Amniotic epithelial cell (primary cell): ENCODE results near the gene CNTNAP3B.
"Not testable (repeated sequence)": the region's sequence is repeated elsewhere in the genome, so short reads cannot be mapped to it uniquely, and the experiment has no call there.

Source experiments
- DNase-seq: peaks from one replicate; pipeline ENCODE4 v3.0.0-alpha.2; 2010; ENCODE audit warnings: low read depth

CNTNAP3B gene

DNA sequence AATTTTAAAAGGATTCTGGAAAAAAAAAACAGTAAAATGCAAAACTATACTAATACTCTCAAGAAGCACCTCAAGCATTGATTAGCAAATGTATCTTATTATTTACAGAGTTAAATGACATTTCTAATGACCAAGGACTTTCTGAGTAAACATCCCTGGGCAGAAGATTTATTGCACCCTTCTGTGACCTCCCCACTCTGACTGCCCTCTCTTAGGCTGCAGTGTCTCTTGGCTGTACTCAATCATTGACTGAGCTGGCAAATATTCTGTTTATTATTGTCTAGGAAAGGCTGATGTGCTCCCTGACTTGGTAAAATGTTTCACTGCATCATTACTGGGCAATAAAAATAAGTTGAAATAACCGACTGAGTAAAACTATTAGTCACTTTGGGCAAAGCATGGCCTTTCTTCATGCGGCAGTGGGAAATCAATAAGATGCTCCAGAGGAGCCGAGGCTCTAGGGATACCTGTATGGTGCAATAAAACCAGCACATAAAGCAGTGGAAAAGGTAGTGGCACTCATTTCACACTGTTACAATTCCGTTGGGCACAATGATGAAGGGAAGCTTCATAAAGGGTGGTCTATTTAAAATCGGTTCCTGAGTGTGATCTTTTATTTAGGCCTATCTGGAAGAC is 151.1 kb downstream of the CNTNAP3B start:
- DNase-seq: not testable (repeated sequence)

GRCh38 chr9:41974906-41975305 is 154.3 kb downstream of the CNTNAP3B start:
- DNase-seq: not testable (repeated sequence)

- DNase-seq: not testable (repeated sequence)
These were observed 176.2 kb downstream of the CNTNAP3B start for GRCh38 chr9:41953007-41953406.

- not testable (repeated sequence) for DNase-seq
These were observed 187.5 kb downstream of the CNTNAP3B start for GRCh38 chr9:41941738-41942137.

GRCh38 chr9:41938143-41938542 is 191.1 kb downstream of the CNTNAP3B start:
- not testable (repeated sequence) for DNase-seq

DNA sequence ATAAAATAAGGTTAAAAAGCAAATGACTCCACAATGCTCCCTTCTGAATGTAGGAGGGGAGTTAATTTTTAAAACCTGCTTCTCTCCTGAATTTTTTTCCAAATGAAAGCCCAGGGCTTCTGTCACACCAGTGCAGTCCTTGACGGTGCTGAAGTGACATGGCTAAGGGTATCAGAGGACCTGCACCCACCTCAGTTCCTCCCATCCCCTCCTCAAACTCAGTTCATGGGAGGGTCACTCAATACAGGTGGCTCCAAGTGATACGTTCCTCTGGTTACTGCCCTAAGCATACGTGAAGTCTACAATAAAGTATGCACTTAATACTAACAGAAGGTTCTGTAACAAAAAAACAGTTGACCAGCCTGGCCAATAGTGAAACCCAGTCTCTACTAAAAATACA is 193.5 kb downstream of the CNTNAP3B start:
- DNase-seq: not testable (repeated sequence)

GRCh38 chr9:41929172-41929571 is 200.1 kb downstream of the CNTNAP3B start:
- not testable (repeated sequence) for DNase-seq

DNA sequence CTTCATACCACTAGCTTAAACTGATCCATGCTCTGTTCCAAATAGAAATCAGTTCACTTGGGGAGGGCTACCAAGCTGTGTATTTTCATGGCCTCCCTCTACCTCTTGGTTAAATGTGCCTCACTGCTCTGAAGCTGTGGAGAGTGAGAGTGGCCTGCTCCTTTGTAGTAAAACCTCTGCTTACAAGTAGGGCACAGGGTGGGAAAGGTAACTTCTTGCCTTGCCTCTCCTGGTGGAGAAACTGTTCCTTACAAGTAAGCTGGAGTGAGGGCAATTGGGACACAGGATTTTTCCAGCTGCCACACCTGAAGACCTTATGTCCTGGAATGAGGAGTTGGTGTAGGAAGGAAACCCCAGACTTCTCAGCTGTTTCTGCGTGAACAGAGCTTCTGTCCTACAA is 211.9 kb downstream of the CNTNAP3B start:
- not testable (repeated sequence) for DNase-seq

GRCh38 chr9:41905488-41905887 is 223.7 kb downstream of the CNTNAP3B start:
- not testable (repeated sequence) for DNase-seq

- not testable (repeated sequence) for DNase-seq
These were observed 226.5 kb downstream of the CNTNAP3B start for GRCh38 chr9:41902762-41903161.

GRCh38 chr9:41898720-41899343 is 230.4 kb downstream of the CNTNAP3B start:
- DNase-seq: not testable (repeated sequence)

GRCh38 chr9:41874557-41874956 is 254.7 kb downstream of the CNTNAP3B start:
- DNase-seq: not testable (repeated sequence)

GRCh38 chr9:41855422-41855821 is 273.8 kb downstream of the CNTNAP3B start:
- DNase-seq: not testable (repeated sequence)

DNA sequence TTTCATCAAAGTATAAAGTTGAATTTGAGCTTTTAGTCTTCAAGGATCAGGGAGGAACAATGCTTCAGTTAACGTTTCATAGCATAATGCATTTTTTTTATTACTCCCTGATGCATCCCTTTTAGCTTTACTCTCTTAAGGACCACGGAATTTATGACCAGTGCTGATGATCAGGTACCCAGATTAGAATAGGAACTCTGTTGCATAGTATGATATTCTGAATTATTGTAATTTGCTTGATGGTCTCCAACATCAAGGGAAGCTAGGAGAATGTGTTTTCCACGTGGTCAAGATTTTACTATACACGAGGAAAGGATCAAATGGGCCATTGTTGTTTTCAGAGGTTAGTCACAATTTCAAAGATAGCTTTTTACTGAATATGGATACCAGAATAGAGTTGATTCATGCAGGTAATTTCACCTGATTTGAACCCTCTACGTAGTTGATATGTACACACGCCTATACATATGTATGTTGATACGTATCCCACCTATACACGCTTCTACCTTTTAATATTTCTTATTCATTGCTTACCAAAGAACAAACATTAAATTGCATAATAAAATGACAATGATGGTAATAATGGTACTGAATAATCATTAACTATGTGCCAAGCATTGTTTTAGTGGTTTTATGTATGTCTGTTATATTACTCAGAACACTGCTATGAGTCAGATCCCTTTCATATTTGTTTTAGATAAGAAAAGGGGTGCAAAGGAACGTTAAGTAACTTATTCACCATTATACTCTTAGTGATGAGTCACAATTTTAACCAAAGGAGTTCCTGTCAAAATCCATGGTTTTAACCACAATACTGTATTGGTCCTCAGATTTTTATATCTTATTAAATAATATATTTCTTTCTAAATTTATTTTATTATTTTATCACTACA is 277.1 kb downstream of the CNTNAP3B start:
- not testable (repeated sequence) for DNase-seq

GRCh38 chr9:41847829-41848228 is 281.4 kb downstream of the CNTNAP3B start:
- not testable (repeated sequence) for DNase-seq
